NCI-H748 treated with DMSO at 0.1 percent for 48 hours (cell line): ENCODE data around the gene MICB.
"Not testable (repeated sequence)": the region's sequence is repeated elsewhere in the genome, so short reads cannot be mapped to it uniquely, and the experiment has no call there.

Experiments
- DNase-seq: peaks from one replicate; lab custom pipeline; 2025; lab: John Stamatoyannopoulos, UW

Gene MICB

DNA sequence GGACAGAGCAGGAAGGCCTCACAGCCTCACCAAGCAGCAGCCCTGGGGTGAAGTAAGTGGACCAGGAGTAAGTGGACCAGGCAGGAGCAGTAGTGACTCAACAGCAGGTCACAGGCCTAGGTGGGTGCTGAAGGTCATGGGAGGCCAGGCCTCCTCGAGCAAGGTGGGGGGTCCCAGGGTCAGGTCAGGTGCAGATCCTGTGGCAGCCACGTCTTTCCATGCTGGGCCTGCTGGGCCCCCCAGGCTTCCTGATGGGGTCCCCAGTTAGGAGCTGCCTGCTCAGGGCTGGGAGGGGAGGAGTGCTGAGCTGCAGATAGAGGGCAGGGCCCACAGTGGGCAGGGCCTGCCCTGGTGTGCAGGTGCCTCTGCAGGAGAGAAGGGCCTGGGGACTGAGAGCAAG lies 11.1 kb downstream of the MICB start:
- DNase-seq: not testable (repeated sequence)

DNA sequence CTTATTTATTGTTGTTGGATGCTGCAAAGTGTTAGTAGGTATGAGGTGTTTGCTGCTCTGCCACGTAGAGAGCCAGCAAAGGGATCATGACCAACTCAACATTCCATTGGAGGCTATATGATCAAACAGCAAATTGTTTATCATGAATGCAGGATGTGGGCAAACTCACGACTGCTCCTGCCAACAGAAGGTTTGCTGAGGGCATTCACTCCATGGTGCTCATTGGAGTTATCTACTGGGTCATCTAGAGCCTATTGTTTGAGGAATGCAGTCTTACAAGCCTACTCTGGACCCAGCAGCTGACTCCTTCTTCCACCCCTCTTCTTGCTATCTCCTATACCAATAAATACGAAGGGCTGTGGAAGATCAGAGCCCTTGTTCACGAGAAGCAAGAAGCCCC lies 12.1 kb downstream of the MICB start:
- DNase-seq: no peak

DNA sequence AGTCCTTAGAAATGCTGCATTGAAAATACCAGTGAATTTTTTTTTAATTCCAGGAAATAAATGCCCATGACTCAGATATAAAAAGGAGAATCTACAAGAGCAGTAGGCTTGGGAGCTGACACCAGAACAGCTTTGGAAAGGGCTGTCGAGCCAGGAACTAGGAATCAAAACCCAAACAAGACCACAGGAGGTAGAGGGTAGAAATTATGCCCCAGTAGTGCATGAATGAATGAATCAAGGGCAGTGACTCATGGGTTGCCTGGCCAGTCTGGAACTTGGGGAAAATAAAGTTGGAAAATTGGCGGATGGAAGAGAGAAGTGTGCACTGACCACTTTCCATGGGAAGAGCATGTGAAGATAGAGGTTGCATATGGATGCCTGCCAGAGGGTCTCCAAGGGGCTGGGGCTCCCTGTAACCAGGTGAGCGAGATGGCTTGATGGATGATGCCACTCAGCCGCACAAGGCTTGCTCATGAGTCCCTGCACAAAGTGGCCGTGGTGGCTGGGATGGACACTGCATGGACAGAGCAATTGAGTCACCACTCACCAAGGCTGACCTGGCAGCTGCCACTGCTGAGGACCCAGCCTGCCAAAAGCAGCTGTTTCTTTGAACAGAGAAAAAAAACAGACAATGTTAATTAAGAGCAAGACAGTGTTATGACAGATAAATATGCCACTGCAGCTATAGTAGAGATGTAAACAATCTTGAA lies 15.7 kb downstream of the MICB start:
- no peak for DNase-seq

DNA sequence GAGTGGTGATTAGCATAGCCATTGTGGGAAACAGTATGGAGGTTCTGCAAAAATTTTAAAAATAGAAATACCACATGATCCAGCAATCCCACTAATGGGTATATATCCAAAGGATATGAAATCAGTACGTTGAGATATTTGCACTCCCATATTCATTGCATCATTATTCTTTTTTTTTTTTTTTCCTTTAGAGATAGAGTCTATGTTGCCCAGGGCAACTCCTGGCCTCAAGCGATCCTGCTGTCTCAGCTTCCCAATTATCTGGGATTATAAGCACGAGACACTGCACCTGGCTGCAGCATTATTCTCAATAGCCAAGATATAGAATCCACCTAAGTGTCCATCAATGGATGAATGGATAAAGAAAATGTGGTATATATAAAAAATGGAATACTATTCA lies 23.9 kb downstream of the MICB start:
- no peak for DNase-seq

DNA sequence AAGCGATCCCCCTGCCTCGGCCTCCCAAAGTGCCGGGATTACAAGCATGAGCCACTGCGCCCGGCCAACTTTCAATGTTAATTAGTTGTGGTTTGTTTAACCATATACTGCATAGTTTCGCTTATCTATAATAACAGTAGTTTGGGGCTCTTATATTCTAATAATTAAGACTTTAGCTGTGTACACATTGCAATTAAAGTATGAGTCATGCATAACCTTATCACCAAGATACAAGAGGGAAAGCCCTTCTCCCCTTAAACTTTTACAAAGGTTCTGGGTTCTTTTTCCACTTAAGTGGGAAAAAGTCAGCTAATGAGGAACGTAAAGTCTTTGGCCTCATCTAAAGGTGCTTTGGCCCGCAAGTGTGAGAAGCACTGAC lies 27.6 kb downstream of the MICB start:
- DNase-seq: no peak

DNA sequence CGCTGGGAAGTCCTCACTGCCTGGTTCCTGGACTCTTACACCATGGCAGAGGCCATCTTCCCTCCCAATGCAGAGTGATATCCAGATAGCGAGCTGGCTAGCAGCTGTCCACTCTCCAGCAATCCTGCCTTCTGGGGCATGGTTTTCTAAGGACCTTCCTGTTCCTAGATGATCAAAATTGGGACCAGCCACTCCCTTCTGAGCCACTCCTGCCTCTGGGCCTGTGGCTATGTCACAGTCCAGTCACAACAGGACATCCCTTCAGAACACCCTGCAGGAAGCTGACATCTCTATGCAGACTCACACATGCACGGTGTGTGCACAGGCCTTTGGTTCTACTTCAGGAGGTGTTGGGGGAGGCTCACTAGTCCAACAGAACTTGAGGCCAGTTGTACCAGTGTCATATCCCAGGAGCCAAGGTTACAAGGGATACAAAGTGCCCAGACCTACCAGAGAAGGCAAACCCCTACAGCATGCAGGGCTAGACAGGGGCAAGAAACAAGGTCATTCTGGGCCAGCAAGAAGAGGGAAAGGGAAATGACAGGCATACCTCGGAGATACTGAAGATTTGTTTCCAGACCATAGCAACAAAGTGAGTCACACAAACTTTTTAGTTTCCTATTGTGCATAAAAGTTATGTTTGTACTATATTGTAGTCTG lies 28.1 kb downstream of the MICB start:
- DNase-seq: no peak

DNA sequence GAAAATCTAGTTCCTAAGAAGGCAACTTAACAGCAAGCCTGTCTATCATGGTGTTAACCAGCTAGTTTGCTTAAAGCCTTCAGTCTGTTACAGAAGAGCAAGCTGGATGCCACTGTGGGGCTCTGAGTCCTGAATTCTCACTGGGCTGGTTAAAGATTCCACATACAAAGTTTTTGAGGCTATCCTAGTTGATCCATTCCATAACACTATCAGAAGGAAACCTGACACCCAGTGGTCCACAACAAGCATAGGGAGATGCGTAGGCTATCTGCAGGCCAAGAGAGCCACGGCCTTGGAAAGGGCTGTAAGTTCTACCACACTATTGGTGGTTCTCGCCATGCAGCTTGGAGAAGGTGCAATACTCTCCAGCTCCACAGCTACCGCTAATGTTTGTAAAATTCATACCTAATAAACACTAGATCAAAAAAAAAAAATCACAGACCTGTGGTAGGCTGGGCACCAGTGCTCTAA lies 30.4 kb downstream of the MICB start:
- no peak for DNase-seq

DNA sequence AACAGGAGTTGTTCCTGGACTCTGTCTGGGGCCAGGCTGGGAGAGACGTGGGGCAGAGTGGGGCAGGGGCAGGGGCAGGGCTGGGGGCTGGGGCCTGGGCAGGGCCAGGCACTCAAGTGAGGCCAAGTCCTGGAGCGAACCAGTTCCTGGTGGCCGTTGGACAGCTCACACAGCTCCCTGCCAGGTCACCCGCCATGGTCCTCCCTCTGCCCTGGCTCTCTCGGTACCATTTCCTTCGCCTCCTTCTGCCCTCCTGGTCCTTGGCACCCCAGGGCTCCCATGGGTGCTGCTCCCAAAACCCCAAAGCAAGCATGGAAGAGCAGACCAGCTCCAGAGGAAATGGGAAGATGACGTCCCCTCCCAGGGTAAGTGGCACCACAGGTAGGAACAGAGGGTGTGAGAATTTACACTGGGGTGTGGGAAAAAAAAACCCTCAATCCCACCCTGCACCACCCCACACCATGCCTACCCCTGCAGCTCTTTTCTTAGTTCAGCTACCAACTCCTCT lies 30.9 kb downstream of the MICB start, which contains the start of gene MCCD1:
MCCD1 (plus strand) TSS at position 142 of the 508 bp plus-strand sequence; CDS start at position 195, 53 bp downstream.
- DNase-seq: no peak

DNA sequence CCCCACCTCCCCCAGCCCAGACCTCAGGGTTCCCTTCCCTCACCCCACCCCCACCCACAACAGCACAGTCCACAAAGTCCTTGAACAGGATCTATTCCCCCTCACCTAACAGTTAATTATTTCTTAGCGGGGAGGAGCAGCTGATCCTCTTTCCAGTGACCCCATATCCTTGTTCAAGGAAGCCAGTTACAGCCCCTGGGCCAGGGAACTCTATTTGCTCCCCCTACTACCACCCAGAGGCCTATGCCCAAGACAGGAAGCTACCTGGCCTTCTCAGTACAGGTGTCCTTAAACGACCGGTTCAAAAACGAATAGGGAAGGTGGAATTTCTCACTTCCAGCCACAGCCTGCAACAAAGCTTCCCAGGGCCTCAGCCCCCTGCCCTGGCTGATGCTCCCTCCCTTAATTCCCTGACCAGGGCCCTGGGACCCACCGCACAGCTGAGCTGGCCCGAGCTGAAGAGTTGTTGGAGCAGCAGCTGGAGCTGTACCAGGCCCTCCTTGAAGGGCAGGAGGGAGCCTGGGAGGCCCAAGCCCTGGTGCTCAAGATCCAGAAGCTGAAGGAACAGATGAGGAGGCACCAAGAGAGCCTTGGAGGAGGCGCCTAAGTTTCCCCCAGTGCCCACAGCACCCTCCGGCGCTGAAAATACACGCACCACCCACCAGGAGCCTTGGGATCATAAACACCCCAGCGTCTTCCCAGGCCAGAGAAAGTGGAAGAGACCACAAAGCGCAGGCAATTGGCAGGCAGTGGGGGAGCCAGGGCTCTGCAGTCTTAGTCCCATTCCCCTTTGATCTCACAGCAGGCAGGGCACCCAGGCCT lies 31.6 kb downstream of the MICB start:
- no peak for DNase-seq

DNA sequence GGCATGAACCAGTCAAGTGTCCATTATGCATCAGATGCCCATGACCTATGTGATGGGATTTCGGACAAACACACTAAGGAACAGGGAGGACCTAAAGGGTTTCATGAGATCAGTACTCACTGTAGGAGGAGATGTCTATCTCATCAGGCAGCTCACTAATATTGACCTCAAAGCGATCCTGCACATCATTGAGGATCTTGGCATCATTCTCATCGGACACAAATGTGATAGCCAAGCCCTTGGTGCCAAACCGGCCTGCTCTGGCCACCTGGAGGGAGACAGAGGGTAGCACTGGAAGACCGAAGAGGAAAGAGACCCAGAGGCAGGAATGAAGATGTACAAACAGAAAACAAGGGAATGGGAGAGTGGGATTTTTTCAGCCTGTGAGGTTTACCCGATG lies 32.7 kb downstream of the MICB start:
- no peak for DNase-seq

DNA sequence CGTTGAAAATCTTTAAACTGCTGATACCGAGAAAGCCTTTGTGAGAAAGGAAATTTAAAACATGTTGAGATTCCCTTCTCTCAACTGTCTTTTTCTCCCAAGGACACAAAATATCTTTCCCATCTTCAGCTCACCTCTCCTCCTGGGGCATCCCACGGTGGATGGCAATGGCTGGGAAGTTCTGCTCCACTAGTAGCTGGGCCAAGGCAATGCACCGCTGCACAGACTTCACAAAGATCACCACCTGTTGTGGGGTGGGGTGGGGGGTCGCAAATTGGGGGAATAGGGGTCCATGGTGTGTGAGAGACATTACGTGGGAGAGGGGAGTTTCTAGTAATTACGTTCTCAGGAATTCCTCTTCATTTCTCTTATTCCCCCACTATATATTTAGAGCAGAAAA lies 33.2 kb downstream of the MICB start:
- no peak for DNase-seq

DNA sequence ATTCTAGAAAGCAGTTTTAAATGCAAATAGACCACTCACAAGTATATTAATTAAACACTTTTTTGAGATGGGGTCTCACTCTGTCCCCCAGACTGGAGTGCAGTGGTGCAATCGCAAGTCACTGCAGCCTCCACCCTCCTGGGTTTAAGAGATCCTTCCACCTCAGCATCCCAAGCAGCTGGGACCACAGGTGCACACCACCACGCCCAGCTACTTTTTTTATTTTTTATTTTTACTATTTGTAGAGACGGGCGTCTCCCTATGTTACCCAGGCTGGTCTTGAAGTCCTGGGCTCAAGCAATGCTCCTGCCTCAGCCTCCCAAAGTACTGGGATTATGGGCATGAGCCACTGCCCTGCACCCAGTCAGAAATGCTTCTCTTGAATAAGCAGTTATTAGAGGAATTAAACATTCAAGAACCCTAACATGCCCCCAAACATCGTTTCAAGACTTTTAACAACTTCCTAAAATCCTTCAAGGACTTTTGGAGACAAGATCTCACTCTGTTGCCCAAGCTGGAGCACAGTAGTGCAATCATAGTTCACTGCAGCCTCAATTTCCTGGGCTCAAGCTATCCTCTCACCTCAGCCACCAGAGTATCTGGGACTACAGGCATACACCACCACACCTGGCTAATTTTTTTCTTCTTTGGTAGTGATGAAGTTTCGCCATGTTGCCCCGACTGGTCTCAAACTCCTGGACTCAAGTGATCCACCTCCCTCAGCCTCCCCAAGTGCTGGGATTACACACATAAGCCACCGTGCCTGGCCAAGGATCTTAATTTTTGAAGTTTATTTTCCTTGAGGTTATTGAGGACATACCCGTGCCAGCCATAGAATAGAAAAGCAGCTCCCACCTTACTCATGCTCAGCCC lies 34.1 kb downstream of the MICB start:
- no peak for DNase-seq

DNA sequence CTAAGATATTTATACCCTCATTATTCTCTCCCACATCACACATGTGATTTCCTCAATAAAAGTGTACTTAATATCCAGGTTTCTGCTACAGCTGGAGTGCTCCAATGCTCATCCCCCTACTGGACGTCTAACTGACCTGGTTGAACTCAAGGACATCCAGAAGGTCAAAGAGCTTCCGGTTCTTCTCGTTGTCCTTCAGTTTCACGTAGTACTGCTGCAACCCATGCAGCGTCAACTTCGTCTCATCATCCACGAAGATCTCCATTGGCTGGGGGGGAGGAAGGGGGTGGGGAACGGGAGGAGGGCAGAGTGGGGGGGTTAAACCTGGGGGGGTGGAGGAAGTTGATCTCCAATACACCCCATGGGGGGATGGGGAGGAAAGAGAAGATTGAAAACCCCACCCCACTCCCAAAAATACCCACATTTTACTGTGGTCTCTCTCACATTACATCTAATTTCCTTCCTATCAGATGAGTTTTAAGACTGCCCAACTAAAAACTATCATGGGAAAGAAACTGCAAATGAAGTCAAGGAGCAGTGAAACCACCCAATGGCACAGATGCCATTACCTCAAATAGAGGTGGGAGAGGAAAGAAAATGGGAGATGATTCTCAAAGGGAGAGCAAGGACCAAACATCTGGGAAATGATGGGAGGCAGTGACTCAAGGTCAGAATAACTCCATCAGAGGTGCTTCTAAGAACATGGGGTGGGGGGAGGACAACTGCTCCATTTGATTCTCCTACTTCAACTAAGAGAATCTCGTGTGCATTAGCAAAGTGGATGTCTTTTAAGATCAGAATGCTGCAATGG lies 34.9 kb downstream of the MICB start:
- DNase-seq: no peak

DNA sequence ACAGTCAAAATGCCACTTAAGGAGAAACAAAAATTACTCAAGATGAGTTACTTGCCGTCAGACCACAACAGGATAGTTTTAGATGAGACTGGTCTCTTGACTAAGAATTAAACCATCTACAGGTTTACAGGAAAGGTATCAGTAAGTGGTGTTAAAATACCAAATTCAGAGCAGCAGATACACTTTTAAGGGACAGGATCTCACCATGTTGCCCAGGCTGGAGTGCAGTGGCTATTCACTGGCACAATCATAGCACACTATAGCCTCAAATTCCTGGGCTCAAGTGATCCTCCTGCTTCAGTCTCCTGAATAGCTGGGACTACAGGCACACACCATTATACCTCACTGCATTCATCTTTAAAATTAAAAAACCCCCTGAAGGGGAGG lies 35.5 kb downstream of the MICB start:
- no peak for DNase-seq

DNA sequence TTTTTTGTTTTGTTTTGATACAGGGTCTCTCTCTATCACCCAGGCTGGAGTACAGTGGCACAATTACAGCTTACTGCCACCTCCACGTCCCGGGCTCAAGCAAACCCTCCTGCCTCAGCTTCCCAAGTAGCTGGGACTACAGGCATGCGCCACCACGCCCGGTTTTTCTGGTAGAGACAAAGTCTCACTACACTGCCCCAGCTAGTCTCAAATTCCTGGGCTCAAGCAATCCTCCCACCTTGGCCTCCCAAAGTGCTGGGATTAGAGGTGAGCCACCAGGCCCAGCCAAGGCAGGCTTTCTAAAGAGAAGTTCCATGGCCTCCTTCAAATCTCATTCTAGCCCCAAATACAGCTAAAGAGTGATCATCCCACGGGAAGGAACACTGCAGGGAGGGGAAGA lies 36.1 kb downstream of the MICB start:
- DNase-seq: no peak

DNA sequence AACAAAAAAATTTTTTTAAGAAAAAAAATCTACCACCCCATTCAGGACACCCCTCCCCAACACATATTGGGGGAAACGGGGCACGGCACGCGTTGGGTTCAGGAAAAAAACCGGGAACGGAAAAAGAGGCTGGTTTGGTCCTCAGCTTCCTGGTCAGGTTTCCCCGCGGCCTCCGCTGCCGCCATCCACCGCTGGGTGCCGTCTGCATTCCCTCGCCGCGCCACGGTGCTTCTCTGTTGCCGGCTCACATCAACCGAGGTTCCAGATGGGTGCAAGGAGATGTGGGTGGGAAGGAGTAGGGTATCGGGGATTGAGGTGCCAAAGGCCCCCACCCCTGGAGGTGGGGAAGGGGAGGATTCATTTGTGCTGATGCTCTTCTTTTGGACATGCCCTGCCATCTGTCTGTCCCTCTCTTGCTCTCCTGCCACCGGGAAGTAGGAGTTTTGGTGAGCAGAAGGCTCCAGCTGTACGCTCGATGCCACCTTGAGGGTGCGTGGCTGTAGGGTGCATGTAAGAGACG lies 36.6 kb downstream of the MICB start:
- no peak for DNase-seq

DNA sequence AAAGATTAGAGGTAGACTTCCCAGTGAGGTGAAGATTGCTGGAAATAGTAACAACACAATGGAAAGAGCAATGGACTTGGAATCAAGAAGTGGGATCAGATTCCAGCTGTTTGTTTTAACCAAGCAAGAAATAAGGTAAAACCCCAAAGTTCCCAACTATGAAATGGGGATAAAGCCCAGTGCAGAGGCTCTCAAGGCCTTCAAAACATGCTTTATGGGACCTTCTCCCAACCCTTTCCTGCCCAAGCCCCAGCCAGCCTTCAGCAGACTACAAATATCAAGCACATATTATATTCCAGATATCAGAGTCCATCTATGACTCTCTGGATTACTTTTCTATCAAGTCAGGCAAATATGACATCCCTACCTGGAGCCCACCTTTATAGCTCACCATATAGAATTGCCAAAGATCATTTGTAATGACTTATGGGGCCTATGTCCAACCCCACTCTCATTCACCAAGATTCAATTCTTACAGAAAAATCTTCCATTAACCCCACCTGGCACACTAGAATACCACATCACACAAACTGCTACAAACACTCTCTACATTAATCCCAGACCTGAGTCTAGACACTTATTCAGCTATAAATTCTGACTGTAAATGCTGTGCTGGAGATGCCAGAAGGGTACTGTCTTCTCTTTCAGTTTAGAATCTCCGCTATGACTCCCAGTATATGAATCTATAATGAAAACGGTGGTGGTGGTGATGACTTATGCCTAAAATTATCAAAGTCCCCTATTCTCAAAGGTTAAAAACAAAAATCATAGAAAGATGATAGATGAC lies 37.8 kb downstream of the MICB start:
- no peak for DNase-seq

DNA sequence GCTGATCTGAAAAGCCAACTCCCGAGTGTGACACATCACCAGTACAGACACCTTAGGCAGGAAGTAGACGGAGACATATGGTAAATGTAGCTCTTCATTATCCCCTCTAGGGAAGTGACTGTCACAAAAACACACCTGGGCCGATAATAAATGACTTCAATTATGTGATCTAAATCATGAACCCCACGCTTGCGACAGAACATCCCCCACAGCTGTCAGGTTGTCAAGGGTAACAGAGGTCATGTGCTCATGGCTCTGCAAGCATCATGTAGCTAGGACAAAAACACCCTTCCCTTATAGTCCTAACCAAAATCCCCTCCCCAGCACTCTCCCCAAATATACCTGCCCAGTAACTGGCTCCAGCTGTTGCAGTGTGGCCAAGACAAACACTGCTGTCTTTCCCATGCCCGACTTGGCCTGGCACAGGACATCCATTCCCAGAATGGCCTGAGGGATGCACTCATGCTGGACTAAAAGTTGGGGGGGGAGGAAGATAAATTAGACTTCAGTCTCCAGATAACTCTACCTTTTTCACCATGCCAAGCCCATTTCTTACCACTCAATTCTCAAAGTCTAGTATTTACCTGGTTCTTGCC lies 41.0 kb downstream of the MICB start:
- no peak for DNase-seq

DNA sequence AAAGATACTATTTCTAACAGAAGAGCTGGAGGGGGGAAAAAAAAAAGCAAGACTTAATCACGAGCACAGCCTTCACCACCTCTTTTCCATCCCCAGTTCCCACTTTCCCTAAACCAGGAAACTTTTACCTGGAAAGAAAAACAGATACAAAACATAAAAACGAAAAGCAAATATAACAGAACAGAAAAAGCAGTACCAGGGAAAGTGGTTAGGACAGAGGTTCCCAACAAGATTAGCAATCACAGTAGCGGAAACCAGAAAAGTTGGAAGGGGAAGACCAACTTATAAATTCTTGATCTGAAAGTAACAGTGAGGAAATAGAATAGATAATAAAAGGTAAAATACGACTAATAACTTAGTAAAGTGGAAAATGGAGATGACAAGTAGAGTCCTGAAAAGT lies 42.7 kb downstream of the MICB start:
- no peak for DNase-seq
